Measurements from ENCODE around the gene ARL6. TPM values are rescaled to one million over a fixed set of nuclear protein-coding genes. Genes with fewer than 3 reads are reported as not detected.

ARL6 gene
- polyA plus RNA-seq, 1 donor from 2014 or later: 18.2 TPM

DNA sequence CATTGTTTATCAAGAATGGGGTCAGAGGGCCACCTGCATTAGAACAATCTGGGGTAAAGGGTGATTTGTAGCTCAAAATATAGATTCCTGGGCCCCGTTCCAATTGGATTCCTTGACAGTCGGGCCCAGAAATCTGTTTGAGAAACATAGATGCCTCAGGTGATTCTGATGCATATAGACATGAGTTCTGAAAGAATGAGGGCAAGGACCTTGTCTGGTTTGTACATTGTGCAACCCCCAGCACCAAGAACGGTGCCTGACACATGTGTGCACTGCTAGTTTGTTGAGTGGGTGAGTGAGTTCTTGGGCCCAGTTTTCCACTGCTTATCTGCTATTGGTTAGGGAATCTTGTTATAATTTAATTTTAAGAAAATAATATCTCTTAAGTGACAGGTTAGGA, 73.8 kb downstream of the ARL6 start:
- Histone ChIP-seq H3K27me3 (ENCODE audit: insufficient read depth, low read depth, low read length) (no peaks in the 10 kb centered on the region), H3F3A (ENCODE audit: insufficient read depth, low read length, poor library complexity, severe bottlenecking) (no peaks in the 10 kb centered on the region), H3K9ac (ENCODE audit: low read length) (no peak overlapping the region), H3K27ac (ENCODE audit: low read length) (no peak overlapping the region), H3K4me3 (ENCODE audit: low read length) (no peak overlapping the region), H3K4me2 (ENCODE audit: low read length) (no peak overlapping the region), H3K9me2 (ENCODE audit: insufficient read depth, low read length) (no peaks in the 10 kb centered on the region), H3K36me3 (ENCODE audit: insufficient read depth, low read length) (no peaks in the 10 kb centered on the region), H3K9me3 (ENCODE audit: low read length) (no peaks in the 10 kb centered on the region), H2AFZ (ENCODE audit: low read depth, low read length) (no peak overlapping the region), H4K20me1 (ENCODE audit: insufficient read depth) (no peaks in the 10 kb centered on the region), H3K79me2 (replicated peaks; ENCODE audit: insufficient read depth, low read length) (no peaks in the 10 kb centered on the region)
- TF ChIP-seq SMC3 (conservative IDR thresholded peaks at IDR 0.05; ENCODE audit: poor library complexity) (no peak), EZH2 (IDR thresholded peaks at IDR 0.05; ENCODE audit: borderline replicate concordance, insufficient read depth, low read length, poor library complexity, severe bottlenecking) (no peak), MXI1 (conservative IDR thresholded peaks at IDR 0.05; ENCODE audit: poor library complexity, severe bottlenecking) (no peak), POLR2AphosphoS5 (IDR thresholded peaks at IDR 0.05) (no peak), TAF1 (IDR thresholded peaks at IDR 0.05; ENCODE audit: low read depth) (no peak), EP300 (conservative IDR thresholded peaks at IDR 0.05; ENCODE audit: poor library complexity, severe bottlenecking) (no peak), RAD21 (conservative IDR thresholded peaks at IDR 0.05) (no peak)
- TF ChIP-seq, protein P1, sequence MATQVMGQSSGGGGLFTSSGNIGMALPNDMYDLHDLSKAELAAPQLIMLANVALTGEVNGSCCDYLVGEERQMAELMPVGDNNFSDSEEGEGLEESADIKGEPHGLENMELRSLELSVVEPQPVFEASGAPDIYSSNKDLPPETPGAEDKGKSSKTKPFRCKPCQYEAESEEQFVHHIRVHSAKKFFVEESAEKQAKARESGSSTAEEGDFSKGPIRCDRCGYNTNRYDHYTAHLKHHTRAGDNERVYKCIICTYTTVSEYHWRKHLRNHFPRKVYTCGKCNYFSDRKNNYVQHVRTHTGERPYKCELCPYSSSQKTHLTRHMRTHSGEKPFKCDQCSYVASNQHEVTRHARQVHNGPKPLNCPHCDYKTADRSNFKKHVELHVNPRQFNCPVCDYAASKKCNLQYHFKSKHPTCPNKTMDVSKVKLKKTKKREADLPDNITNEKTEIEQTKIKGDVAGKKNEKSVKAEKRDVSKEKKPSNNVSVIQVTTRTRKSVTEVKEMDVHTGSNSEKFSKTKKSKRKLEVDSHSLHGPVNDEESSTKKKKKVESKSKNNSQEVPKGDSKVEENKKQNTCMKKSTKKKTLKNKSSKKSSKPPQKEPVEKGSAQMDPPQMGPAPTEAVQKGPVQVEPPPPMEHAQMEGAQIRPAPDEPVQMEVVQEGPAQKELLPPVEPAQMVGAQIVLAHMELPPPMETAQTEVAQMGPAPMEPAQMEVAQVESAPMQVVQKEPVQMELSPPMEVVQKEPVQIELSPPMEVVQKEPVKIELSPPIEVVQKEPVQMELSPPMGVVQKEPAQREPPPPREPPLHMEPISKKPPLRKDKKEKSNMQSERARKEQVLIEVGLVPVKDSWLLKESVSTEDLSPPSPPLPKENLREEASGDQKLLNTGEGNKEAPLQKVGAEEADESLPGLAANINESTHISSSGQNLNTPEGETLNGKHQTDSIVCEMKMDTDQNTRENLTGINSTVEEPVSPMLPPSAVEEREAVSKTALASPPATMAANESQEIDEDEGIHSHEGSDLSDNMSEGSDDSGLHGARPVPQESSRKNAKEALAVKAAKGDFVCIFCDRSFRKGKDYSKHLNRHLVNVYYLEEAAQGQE (IDR thresholded peaks at IDR 0.05; ENCODE audit: borderline replicate concordance): no peak
- TF ChIP-seq, protein P2, sequence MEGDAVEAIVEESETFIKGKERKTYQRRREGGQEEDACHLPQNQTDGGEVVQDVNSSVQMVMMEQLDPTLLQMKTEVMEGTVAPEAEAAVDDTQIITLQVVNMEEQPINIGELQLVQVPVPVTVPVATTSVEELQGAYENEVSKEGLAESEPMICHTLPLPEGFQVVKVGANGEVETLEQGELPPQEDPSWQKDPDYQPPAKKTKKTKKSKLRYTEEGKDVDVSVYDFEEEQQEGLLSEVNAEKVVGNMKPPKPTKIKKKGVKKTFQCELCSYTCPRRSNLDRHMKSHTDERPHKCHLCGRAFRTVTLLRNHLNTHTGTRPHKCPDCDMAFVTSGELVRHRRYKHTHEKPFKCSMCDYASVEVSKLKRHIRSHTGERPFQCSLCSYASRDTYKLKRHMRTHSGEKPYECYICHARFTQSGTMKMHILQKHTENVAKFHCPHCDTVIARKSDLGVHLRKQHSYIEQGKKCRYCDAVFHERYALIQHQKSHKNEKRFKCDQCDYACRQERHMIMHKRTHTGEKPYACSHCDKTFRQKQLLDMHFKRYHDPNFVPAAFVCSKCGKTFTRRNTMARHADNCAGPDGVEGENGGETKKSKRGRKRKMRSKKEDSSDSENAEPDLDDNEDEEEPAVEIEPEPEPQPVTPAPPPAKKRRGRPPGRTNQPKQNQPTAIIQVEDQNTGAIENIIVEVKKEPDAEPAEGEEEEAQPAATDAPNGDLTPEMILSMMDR (IDR thresholded peaks at IDR 0.05; ENCODE audit: poor library complexity, severe bottlenecking): no peak

DNA sequence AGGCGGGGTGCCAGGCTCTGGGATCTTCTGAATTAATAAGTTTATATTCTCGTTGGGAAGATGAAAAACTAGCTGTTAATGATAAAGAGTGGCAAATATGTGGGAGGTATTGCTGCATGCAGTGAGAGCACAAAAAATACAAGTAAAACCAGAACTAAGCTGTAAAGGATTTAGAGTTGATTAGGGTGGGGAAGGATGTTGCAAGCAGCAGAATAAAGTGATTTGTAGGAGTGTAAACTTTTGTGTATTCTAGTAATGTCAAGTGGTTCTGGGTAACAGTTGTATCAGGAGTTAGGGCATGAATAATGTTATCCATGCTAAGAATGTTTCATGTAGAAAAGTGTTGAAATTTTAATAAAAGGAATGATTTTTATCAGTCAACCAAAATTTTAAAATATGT, 75.4 kb downstream of the ARL6 start:
- TF ChIP-seq MXI1 (conservative IDR thresholded peaks at IDR 0.05; ENCODE audit: poor library complexity, severe bottlenecking) (no peak), TAF1 (IDR thresholded peaks at IDR 0.05; ENCODE audit: low read depth) (no peak), EP300 (conservative IDR thresholded peaks at IDR 0.05; ENCODE audit: poor library complexity, severe bottlenecking) (no peak), SMC3 (conservative IDR thresholded peaks at IDR 0.05; ENCODE audit: poor library complexity) (no peak)
- H3K36me3 ChIP-seq (ENCODE audit: insufficient read depth, low read length): no peaks in the 10 kb centered on the region
- no peaks in the 10 kb centered on the region for H3F3A ChIP-seq (ENCODE audit: insufficient read depth, low read length, poor library complexity, severe bottlenecking)
- no peaks in the 10 kb centered on the region for H3K9me2 ChIP-seq (ENCODE audit: insufficient read depth, low read length)
- no peak overlapping the region for H3K4me2 ChIP-seq (ENCODE audit: low read length)
- H3K27me3 ChIP-seq (ENCODE audit: insufficient read depth, low read depth, low read length): no peaks in the 10 kb centered on the region
- H3K9ac ChIP-seq (ENCODE audit: low read length): no peak overlapping the region
- no peaks in the 10 kb centered on the region for H4K20me1 ChIP-seq (ENCODE audit: insufficient read depth)
- no peaks in the 10 kb centered on the region for H3K79me2 ChIP-seq (replicated peaks; ENCODE audit: insufficient read depth, low read length)
- H3K4me3 ChIP-seq (ENCODE audit: low read length): no peak overlapping the region
- H2AFZ ChIP-seq (ENCODE audit: low read depth, low read length): no peak overlapping the region
- no peaks in the 10 kb centered on the region for H3K9me3 ChIP-seq (ENCODE audit: low read length)
- no peak overlapping the region for H3K27ac ChIP-seq (ENCODE audit: low read length)

Data from neural cell (in vitro differentiated cells).